Lower leg skin (tissue), 4 donors: Measurements from ENCODE around the gene SLC35A4. TPM values are rescaled to one million over a fixed set of nuclear protein-coding genes. Genes with fewer than 3 reads are reported as not detected.

Experiments used
- DNase-seq, 2 donors: peaks; one replicate each; pipeline ENCODE4 v3.0.0-alpha.2; 2019; ENCODE audit warnings: low spot score in 2 of 2
- H3K4me3 ChIP-seq: fragments of 200-600 bp; sonication (generic); 2 replicates; pipeline ENCODE4 v1.5.1; 2017; ENCODE audit warnings: mild to moderate bottlenecking, low read depth; ENCODE audit not compliant: poor library complexity, severe bottlenecking
- POLR2A ChIP-seq, 2 donors: fragments of 450-650 bp; IDR thresholded peaks; one replicate each; pipeline ENCODE4 v1.6.1; 2016 to 2017; ENCODE audit warnings: antibody characterized with exemption in 2 of 2, mild to moderate bottlenecking in 1 of 2, moderate library complexity in 1 of 2
- WGBS, 2 donors: methylation state at CpG; one replicate each; pipeline ENCODE4 v1.1.5; 2018; 5-methylcytosine and 5-hydroxymethylcytosine counted together
- intact Hi-C: fragments of 100-400 bp; cut with DNase I; formaldehyde crosslinking; loops from one replicate; pipeline ENCODE4 v1.15.0; 2023; ENCODE audit warnings: low total_unique reads
- total RNA-seq, 4 donors: library from RNA; depleted of rRNA; stranded (reverse); fragments of >200 nt; gene quantifications; one replicate each; pipeline ENCODE4 v1.1.0, GENCODE V29; 2016
- TF ChIP-seq, protein P1 (sequence below), 3 donors: fragments of 450-650 bp; IDR thresholded peaks; one replicate each; pipeline ENCODE4 v1.5.1; 2016; ENCODE audit warnings: antibody characterized with exemption in 3 of 3, mild to moderate bottlenecking in 3 of 3, moderate library complexity in 2 of 3

SLC35A4 gene
- total RNA-seq, 4 donors from 2014 or later, result 59.7 to 86.4 (median 68.2) TPM

- peak; percentile 63 to 85 for DNase-seq
- H3K4me3 ChIP-seq, result no peak overlapping the region
- 66 to 71% methylated on average over 3 of the region's 3 CpGs for WGBS, 2 donors
- intact Hi-C loops, result loop anchor here (10.0 kb wide), 1 partner anchor 165 kb away; no protein-coding TSS in a partner anchor
- TF ChIP-seq, protein P1, sequence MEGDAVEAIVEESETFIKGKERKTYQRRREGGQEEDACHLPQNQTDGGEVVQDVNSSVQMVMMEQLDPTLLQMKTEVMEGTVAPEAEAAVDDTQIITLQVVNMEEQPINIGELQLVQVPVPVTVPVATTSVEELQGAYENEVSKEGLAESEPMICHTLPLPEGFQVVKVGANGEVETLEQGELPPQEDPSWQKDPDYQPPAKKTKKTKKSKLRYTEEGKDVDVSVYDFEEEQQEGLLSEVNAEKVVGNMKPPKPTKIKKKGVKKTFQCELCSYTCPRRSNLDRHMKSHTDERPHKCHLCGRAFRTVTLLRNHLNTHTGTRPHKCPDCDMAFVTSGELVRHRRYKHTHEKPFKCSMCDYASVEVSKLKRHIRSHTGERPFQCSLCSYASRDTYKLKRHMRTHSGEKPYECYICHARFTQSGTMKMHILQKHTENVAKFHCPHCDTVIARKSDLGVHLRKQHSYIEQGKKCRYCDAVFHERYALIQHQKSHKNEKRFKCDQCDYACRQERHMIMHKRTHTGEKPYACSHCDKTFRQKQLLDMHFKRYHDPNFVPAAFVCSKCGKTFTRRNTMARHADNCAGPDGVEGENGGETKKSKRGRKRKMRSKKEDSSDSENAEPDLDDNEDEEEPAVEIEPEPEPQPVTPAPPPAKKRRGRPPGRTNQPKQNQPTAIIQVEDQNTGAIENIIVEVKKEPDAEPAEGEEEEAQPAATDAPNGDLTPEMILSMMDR (IDR thresholded peaks at IDR 0.05), result no peak
- no peak for TF ChIP-seq POLR2A (IDR thresholded peaks at IDR 0.05)
These were observed 15.1 kb upstream of the SLC35A4 start for GRCh38 chr5:140549237-140550144.

DNA sequence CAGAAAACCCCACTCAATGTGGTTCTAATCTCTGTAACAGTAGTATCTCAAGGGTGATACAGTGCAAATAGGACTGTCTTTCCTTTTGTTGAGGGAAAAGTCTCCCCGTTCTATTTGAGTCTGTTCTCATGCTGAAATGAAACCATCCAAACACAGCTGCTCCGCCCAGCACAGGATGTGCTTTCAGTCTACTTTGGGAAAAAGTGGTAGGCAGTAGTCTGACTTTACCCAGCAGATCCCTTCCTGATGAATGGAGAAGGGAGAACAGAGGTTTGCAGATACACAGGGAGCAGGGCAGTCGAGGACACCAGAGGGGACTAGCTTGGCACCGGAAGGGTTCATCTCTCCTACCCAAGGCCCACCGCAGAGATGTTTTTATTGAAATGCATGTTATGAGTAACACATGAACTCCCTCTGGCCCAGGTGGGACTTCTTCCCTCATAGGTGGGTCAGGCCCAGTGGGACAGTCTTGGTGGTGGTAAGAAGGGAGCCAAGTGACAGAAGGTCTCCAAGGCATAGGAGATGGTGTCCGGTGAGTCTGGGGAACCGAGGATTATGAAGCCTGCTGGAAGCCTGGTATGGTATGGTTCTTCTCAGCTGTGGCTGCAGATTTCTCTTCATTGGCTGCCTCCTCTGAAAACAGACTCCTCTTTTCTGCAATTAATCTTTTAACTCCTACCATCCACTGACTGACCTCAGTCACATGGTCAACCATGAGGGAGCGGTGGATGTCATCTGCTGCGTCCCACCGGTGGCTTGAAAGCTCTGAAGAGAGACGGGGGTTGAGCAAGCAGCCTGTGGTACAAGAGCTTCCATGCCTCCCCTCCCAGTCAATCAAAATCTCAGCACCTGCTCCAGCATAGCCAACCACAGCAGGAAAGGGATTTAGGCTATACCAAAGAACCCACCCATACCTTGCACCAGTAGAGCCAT, 14.2 kb upstream of the SLC35A4 start:
- intact Hi-C loops, result no loop called here
- H3K4me3 ChIP-seq, result no peak overlapping the region
- DNase-seq, result peak in 1 of 2 donors; percentile 75
- TF ChIP-seq, protein P1 (IDR thresholded peaks at IDR 0.05), result no peak
- no peak for TF ChIP-seq POLR2A (IDR thresholded peaks at IDR 0.05)
- 88 to 93% methylated on average over 11 of the region's 11 CpGs for WGBS, 2 donors

DNA sequence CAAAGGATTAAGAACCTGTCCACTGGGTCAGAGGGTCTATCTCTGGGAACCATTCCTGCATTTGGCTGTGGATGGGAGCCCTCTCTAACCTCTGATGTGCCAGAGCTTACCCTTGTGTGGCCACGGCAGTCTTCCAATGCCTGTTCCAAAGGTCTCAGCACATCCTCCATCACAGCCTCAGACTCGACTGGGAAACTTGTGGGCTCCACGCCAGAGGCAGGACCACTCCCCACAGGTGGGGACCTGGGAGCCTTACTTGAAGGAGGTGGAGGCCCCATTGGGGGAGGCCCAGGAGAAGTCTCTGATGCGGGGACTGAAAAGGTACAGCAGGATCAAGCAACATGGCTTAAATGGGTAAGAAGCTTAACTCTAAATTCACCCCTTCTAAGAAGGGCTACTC, 12.8 kb upstream of the SLC35A4 start:
- WGBS, 2 donors, result 78 to 84% methylated on average over 4 of the region's 4 CpGs
- peak in 1 of 2 donors; percentile 8 for DNase-seq
- intact Hi-C loops, result no loop called here
- H3K4me3 ChIP-seq, result no peak overlapping the region
- TF ChIP-seq POLR2A (IDR thresholded peaks at IDR 0.05), result no peak
- TF ChIP-seq, protein P1 (IDR thresholded peaks at IDR 0.05), result no peak

DNA sequence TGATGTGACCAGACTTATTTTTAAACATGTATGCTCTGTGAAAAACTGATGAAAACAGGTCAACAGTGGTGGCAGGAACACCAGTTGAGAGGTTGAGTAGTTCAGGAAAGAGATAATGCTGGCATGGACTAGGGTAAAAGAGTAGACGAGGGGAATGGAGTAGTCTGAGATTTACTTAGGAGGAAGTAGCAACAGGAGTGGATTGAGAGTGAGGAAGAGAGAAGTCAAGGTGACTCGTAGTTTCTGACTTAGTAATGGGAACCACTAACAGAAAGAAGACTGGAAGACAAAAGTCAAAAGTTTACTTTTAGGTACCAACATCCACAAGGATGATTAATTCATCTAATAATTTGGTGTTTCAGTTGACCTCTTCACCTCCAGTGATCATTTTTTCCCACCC, 11.0 kb upstream of the SLC35A4 start:
- no peak for DNase-seq
- TF ChIP-seq, protein P1 (IDR thresholded peaks at IDR 0.05), result no peak
- no peak for TF ChIP-seq POLR2A (IDR thresholded peaks at IDR 0.05)
- intact Hi-C loops, result no loop called here
- H3K4me3 ChIP-seq, result no peak overlapping the region
- 78 to 79% methylated on average over 2 of the region's 2 CpGs for WGBS, 2 donors

GRCh38 chr5:140554454-140554853, 10.2 kb upstream of the SLC35A4 start:
- WGBS, 2 donors, result 45 to 53% methylated on average over 2 of the region's 2 CpGs
- DNase-seq, result no peak
- intact Hi-C loops, result no loop called here

More at GRCh38 chr5:140554454-140554853, 10.2 kb upstream of the SLC35A4 start:
- no peak overlapping the region for H3K4me3 ChIP-seq
- TF ChIP-seq POLR2A (IDR thresholded peaks at IDR 0.05), result no peak
- TF ChIP-seq, protein P1 (IDR thresholded peaks at IDR 0.05), result no peak
